GM19468 (cell line): ENCODE data around the gene FAM107B.

ENCODE experiments used
- ATAC-seq: cut with Tn5 transposase; IDR thresholded peaks from one replicate; pipeline ENCODE4 v1.9.1; 2021; ENCODE audit warnings: mild to moderate bottlenecking, moderate library complexity, moderate number of reproducible peaks; ENCODE audit not compliant: unreplicated experiment; ENCODE audit errors: extremely low read depth

FAM107B gene

GRCh38 chr10:14527915-14528314, 246.8 kb downstream of the FAM107B start:
- ATAC-seq, result no peak

DNA sequence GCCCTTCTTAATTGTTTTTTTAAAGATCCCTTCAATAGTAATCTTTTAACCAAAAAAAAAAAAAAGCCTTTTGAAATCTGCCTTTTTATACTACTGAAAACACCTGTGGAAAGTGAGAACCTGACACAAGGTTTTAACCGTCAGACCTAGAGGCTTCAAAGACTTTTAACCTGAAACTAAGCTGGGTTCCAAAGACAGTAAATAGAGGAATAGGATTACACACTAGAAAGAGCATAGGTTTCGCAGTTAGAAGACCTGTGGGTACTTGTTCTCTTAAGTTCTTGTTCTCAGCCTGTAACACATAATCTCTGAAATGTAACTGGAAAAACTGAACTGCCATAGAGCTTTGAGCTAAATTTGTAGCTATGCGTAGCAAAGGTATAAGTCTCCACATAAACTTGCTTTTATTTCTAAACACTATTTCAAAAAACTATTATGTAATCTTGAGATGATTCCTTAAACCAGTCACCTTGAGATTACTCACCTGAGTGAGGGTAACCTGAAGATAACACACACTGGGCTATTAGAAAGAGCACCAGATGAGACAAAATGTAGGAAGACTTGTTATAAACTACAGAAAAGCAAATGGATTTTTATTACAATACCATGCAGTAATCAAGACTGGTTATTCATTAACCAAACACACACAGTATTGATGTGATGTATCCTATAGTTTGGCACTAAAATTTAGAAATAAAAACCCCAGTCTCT, 247.4 kb downstream of the FAM107B start:
- ATAC-seq, result no peak

DNA sequence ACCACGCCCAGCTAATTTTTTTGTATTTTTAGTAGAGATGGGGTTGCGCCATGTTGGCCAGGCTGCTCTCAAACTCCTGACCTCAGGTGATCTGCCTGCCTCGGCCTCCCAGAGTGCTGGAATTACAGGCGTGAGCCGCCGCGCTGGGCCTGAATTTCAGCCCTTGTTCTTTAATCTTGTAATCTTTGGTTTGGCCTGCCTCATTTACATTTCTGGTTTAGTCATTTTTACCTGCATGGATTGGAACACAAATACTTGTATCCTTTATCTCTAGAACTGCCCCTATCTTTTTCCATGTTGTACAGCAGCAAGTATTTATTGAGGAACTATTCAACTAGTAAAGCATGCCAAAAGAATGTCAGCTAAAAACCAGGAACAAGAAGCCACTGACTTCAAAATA, 248.4 kb downstream of the FAM107B start:
- no peak for ATAC-seq

DNA sequence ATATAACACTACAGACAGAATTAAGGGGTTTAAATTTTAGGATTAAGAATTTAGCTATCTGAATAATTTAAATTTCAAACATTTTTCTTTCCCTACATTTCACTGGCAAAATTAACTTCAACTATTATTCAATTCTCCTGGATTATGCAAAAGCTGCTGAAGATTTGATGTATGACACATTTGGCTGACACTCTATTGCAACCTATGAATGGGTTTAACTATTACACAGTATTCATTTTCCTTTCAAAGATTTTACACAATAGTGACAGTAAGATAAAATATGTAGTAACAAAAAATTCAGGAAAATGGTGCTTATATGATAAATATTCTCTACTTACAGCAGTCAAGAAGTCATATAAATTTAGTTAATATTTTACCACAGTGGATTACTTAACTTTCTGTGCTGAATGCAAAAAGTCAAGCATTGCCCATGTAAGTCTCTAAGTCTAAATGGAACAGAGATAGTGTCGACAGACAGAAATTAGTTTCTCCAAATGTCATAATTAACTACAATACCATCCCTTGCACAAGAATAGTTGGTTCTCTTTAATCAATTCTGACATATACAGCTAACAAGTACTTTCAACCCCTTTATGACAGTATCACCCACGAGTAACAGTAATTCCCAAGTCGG, 249.9 kb downstream of the FAM107B start:
- ATAC-seq, result no peak

- no peak for ATAC-seq
These were observed 251.4 kb downstream of the FAM107B start for GRCh38 chr10:14523286-14523685.

DNA sequence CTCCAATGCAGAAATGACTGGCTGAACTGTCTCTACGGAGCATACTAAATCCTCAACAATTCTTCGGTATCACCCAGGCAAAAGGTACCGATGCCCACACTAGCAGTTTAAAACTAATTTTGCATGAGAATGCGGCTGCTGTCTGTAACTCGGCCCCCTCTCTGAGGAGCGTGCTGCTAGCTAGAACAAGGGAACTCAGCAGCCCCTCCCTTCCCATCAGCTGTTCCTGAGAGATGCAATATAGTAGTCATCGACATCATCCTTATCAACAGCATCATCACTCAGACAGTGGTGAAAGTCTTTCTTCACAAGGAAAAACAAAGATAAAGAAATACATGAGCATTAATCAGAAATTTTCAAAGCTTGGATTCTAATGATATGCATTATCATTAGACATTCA, 254.9 kb downstream of the FAM107B start:
- no peak for ATAC-seq

- no peak for ATAC-seq
These were observed 256.5 kb downstream of the FAM107B start for GRCh38 chr10:14518149-14518548.

DNA sequence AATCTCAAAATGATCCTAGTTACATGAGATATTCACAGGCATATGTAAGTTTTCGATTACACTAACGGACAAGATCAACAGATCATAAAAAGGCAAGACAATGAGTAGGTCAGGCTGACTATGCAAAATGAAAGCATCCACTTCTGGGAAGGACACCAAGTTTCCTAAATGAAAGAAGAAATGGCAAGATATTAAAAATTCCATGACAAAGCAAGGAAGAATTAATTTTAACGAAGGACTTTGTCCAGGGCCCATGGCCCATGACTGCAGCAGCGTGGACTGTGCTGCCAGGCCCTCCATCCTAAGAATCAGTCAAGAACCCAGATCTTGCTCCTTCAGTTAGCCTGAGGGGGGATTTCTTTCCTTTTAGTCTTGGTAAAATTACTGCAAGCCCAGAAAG, 261.6 kb downstream of the FAM107B start:
- ATAC-seq, result no peak

- no peak for ATAC-seq
These were observed 264.4 kb downstream of the FAM107B start for GRCh38 chr10:14510346-14510745.

GRCh38 chr10:14508725-14509124, 266.0 kb downstream of the FAM107B start:
- no peak for ATAC-seq

- ATAC-seq, result no peak
These were observed 266.9 kb downstream of the FAM107B start for GRCh38 chr10:14507781-14508180.

- no peak for ATAC-seq
These were observed 267.5 kb downstream of the FAM107B start for GRCh38 chr10:14507176-14507575.

- ATAC-seq, result no peak
These were observed 272.3 kb downstream of the FAM107B start for GRCh38 chr10:14502431-14502830.

- no peak for ATAC-seq
These were observed 274.4 kb downstream of the FAM107B start for GRCh38 chr10:14500172-14500765.

GRCh38 chr10:14499601-14499904, 275.1 kb downstream of the FAM107B start:
- ATAC-seq, result no peak

GRCh38 chr10:14498326-14498725, 276.4 kb downstream of the FAM107B start:
- ATAC-seq, result no peak

- no peak for ATAC-seq
These were observed 282.9 kb downstream of the FAM107B start for GRCh38 chr10:14491811-14492210.

GRCh38 chr10:14489522-14490177, 285.0 kb downstream of the FAM107B start:
- ATAC-seq, result no peak

DNA sequence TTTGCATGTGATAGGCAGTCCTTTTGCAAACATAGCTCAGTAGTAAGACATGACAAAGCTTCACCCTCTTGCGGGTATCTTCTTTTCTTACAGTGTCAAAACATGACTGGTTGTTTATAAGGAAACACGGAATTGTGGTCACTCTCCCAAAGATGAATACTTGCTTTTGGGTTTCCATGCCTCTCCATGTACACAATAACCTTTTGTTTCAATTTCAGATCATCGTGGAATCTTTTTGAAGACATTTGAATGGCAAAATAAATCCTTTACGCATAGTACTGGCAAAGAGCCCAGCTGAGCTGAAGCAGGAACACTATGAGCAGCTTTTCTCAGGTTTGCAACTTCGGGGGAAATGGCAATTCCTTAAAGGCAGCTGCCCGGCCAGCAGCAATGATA, 287.2 kb downstream of the FAM107B start:
- no peak for ATAC-seq

- ATAC-seq, result no peak
These were observed 287.8 kb downstream of the FAM107B start for GRCh38 chr10:14486777-14487487.

- ATAC-seq, result no peak
These were observed 288.7 kb downstream of the FAM107B start for GRCh38 chr10:14485986-14486385.
